Hypothalamus (tissue), 51 donors: ENCODE results near the gene CCDC138.
A peak's percentile ranks its signal among the peaks of the same experiment; 100 is the strongest.
"Not testable (repeated sequence)": the region's sequence is repeated elsewhere in the genome, so short reads cannot be mapped to it uniquely, and the experiment has no call there.

Experiments used
- DNase-seq, 51 donors: peaks; one replicate each; lab custom pipeline; 2025; lab: John Stamatoyannopoulos, UW

The CCDC138 gene

GRCh38 chr2:108786354-108787215, at the start of gene CCDC138:
Gene CCDC138, plus strand, starts transcription at chr2:108786771. Its CDS starts 52 bp downstream, at chr2:108786823.
- peak in 50 of 51 donors; percentile 21 to 86 (median 61) for DNase-seq

DNA sequence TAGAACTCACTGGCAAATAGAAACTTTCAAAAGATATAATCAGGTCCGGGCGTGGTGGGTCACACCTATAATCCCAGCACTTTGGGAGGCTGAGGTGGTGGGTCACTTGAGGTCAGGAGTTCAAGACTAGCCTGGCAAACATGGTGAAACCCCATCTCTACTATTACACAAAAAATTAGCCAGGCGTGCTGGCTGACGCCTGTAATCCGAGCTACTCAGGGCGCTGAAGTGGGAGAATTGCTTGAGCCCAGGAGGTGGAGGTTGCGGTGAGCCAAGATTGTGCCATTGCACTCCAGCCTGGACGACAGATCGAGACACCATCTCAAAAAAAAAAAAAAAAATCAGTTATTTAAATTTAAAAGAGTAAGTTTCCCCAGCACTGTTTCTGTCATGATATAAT, 28.6 kb upstream of the CCDC138 start:
- not testable (repeated sequence) for DNase-seq

GRCh38 chr2:108762618-108763017, 24.0 kb upstream of the CCDC138 start:
- DNase-seq = not testable (repeated sequence)

DNA sequence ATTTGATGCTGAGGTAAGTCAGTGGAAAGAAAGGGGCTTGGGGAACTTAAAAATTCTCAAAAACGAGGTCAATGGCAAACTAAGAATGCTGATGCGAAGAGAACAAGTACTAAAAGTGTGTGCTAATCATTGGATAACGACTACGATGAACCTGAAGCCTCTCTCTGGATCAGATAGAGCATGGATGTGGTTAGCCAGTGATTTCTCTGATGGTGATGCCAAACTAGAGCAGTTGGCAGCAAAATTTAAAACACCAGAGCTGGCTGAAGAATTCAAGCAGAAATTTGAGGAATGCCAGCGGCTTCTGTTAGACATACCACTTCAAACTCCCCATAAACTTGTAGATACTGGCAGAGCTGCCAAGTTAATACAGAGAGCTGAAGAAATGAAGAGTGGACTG, 19.9 kb upstream of the CCDC138 start:
- not testable (repeated sequence) for DNase-seq

GRCh38 chr2:108767859-108768258, 18.7 kb upstream of the CCDC138 start:
- DNase-seq = not testable (repeated sequence)

- DNase-seq = no peak
These were observed 10.1 kb upstream of the CCDC138 start for GRCh38 chr2:108776475-108776874.

DNA sequence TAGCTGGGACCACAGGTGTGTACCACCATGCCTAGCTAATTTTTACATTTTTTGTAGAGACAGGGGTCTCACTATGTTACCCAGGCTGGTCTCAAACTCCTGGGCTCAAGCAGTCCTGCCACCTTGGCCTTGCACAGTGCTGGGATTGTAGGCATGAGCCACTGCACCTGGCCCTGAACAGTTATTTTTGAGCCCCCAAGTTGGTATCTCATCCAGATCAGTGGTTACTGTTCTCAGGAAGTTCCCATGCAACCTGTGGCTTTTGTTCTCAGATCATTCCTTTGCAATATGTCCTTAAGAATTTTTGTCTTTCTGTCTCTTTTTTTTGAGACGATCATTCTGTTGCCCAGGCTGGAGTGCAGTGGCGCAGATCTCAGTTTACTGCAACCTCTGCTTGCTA, 7.7 kb upstream of the CCDC138 start:
- no peak for DNase-seq

GRCh38 chr2:108786008-108786353, 590 bp upstream of the CCDC138 start:
- no peak for DNase-seq

DNA sequence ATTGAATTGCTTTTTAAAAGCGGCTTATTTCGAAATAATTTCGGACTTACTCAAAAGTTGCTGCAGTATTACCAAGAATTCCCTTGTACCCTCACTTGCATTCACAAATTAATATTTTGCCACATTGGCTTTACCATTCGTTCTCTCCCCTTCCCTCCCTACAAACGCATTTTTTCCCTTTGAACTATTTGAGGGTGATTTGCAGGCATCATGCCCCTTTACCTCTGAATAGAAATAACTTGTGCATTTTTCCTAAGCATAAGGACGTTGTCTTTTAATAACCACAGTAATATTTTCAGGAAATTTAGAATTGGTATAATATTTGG, 608 bp downstream of the CCDC138 start:
- DNase-seq = no peak

GRCh38 chr2:108803045-108803736, 16.6 kb downstream of the CCDC138 start:
- DNase-seq = no peak

DNA sequence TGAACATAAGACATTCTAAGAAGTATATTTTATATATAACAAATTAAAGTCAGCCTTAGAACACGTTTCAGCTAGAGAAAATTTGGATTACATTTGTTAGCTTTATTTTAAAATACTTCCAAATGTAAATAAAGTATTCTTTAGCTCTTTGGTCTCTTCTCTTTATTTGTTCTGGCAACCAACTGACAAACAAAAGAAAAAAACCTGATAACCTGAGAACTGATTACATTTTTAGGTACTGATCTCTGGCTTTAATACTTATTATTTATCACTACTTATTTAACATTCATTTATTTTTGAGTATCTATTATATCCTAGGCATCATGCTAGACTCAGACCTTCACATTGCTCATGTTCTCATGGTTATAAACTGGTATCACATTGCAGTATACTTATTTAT, 18.5 kb downstream of the CCDC138 start:
- no peak for DNase-seq

- DNase-seq = no peak
These were observed 19.2 kb downstream of the CCDC138 start for GRCh38 chr2:108805782-108806181.

GRCh38 chr2:108806371-108807113, 20.0 kb downstream of the CCDC138 start:
- no peak for DNase-seq

DNA sequence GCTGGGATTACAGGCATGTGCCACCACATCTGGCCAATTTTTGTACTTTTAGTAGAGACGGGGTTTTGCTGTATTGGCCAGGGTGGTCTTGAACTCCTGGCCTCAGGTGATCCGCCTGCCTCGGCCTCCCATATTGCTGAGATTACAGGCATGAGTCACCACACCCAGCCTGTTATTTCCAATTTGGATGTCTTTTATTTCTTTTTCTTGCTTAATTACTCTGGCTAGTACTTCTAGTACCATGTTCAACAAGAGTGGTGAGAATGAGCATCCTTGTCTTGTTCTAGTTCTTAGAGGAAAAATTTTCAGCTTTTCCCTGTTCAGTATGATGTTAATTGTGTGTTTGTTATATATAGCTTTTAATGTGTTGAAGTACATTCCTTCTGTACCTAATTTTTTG, 23.4 kb downstream of the CCDC138 start:
- no peak for DNase-seq

GRCh38 chr2:108810993-108811957, 24.7 kb downstream of the CCDC138 start:
- DNase-seq = no peak

GRCh38 chr2:108813732-108814131, 27.2 kb downstream of the CCDC138 start:
- no peak for DNase-seq

DNA sequence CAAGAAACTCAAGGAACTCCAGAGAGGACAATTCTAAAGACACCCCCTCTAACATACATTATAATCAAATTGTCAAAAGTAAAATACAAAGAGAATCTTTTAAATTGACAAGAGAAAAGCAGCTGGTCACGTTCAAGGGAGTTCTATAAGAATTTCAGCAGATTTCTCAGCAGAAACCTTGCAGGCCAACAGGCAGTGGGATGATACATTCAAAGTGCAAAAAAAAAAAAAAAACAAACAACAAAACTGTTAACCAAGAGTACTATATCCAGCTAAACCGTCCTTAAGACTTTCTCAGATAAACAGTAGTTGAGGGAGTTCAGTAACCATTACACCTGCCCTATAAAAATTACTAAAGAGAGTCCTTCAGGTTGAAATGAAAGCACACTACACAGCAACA, 33.9 kb downstream of the CCDC138 start:
- no peak for DNase-seq

DNA sequence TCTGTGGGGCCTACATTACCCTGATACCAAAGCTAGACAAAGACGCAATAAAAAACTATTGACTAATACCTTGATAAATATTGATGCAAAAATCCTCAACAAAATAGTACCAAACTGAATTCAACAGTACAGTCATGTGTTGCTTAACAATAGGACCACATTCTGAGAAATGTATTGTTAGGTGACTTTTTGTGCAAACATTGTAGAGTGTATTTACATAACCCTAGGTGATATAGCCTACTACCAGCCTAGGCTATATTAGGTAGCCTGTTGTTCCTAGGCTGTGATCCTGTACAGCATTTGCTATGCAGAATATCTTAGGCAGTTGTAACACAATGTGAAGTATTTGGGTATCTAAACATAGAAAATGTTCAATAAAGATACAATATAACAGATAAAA, 36.7 kb downstream of the CCDC138 start:
- no peak for DNase-seq

DNA sequence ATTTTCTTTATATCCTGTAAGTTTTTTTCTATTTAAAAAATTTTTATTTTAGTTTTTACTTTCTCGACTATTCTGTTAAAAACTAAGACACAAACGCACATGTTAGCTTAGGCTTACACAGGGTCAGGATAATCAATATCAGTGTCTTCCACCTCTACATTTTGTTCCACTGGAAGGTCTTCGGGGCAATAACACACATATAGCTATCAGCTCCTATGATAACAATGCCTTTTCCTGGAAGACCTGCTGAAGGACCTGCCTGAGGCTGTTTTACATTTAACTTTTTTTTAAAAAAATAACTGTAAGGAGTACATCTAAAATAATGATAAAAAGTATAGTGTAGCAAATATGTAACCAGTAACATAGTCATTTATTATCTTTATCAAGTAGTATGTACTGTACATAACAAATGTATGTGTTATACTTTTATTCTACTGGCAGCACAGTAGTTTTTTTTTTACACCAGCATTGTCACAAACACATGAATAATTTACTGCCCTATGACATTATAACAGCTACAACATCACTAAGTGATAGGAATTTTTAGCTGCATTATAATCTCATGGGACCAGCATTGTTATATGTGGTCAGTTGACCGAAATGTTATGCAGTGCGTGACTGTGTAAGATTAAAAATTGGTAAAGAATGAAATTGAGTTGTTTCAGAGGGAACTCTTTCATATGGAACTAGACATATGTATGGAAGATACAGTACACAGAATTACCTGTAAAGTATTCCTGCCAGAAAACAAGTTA, 37.9 kb downstream of the CCDC138 start:
- no peak for DNase-seq

- no peak for DNase-seq
These were observed 38.7 kb downstream of the CCDC138 start for GRCh38 chr2:108825254-108825653.
